Spinal cord (tissue), 10 donors: ENCODE data around the gene HPGDS. TPM values are rescaled to one million over a fixed set of nuclear protein-coding genes. Genes with fewer than 3 reads are reported as not detected.

Experiments used
- DNase-seq, 6 donors: peaks; one replicate each; pipeline versions ENCODE4 v3.0.0 to v3.0.0-alpha.2; 2013 to 2015; ENCODE audit warnings: low spot score in 6 of 6, low read depth in 4 of 6
- H3K27ac ChIP-seq: one replicate; pipeline ENCODE4 v1.5.1; 2013; ENCODE audit warnings: low read depth, low read length, control low read depth
- H3K27me3 ChIP-seq: one replicate; pipeline ENCODE4 v1.6.1; 2013; ENCODE audit warnings: low read length; ENCODE audit not compliant: control insufficient read depth, insufficient read depth
- H3K36me3 ChIP-seq: one replicate; pipeline ENCODE4 v1.6.1; 2013; ENCODE audit warnings: low read length; ENCODE audit not compliant: control insufficient read depth, insufficient read depth
- H3K4me1 ChIP-seq: one replicate; pipeline ENCODE4 v1.6.1; 2013; ENCODE audit warnings: low read length; ENCODE audit not compliant: control insufficient read depth, insufficient read depth
- H3K4me3 ChIP-seq: one replicate; pipeline ENCODE4 v1.5.1; 2013; ENCODE audit warnings: low read depth, low read length, control low read depth
- H3K9me3 ChIP-seq: one replicate; pipeline ENCODE4 v1.6.1; 2013; ENCODE audit warnings: low read length; ENCODE audit not compliant: control insufficient read depth, insufficient read depth
- WGBS: methylation state at CpG from one replicate; pipeline ENCODE4 v1.1.5; 2013; ENCODE audit warnings: missing lambda C conversion rate; ENCODE audit not compliant: insufficient coverage; 5-methylcytosine and 5-hydroxymethylcytosine counted together
- polyA plus RNA-seq, 2 donors: library from polyadenylated mRNA; unstranded; fragments of 120-200 nt; gene quantifications; one replicate each; pipeline ENCODE4 v1.2.1, GENCODE V29; 2013; ENCODE audit not compliant: insufficient read length in 2 of 2
- total RNA-seq, 2 donors: library from RNA; depleted of rRNA in 1 of 2; stranded (reverse); fragments of 120-200 nt in 1 of 2; fragments of >200 nt in 1 of 2; gene quantifications; one replicate each; pipeline versions ENCODE4 v1.2.3 to v1.2.4, GENCODE V29; 2013 to 2014
- donor health status: healthy.

The HPGDS gene
- total and polyA plus RNA-seq, 4 donors: 6.9 to 9.2 (median 7.0) TPM

DNA sequence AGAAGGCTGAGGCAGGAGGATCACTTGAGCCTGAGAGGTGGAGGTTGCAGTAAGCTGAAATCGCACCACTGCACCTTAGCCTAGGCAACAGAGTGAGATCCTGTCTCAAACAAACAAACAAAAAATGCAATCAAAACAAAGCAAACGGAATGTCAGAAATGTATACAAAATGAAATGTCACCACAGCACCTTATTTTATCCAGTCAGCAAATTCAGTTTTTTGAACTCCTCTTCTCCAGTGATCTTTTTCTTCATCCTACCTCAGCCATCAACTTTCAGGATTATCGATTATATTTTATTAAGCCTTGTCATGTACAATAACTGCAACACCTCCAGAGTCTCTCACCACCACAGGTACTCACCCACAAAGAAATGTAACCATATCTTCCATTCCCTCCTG, 31.1 kb upstream of the HPGDS start:
- Histone ChIP-seq H3K27ac (no peak overlapping the region), H3K9me3 (no peaks in the 10 kb centered on the region), H3K36me3 (no peaks in the 10 kb centered on the region), H3K27me3 (no peaks in the 10 kb centered on the region), H3K4me3 (no peak overlapping the region), H3K4me1 (no peaks in the 10 kb centered on the region)
- WGBS: 100% methylated on average over 2 of the region's 3 CpGs
- DNase-seq: no peak

DNA sequence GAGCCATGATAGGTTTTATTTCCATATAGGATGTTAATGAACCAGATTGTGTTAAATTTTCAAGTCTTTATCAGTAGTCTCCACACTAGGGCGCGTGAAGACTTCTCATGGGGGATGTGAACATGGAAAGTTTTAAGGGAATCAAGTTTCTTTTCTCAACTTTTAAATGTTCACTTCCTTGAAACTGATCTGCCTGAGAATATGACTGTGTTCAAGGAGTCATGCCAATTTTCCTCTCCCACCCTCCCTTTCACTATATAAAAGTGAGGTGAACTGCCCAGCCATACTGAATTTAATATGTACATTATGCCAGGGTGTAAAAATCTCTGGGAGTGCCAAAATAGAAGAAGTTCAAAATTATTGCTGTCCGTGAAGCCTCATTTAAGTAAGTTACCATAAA, 30.4 kb upstream of the HPGDS start:
- H3K27me3 ChIP-seq: no peaks in the 10 kb centered on the region
- no peaks in the 10 kb centered on the region for H3K4me1 ChIP-seq
- no peaks in the 10 kb centered on the region for H3K9me3 ChIP-seq
- no peak overlapping the region for H3K27ac ChIP-seq
- no CpG with 5 or more reads among the region's 3 CpGs for WGBS
- H3K4me3 ChIP-seq: no peak overlapping the region
- H3K36me3 ChIP-seq: no peaks in the 10 kb centered on the region
- DNase-seq: no peak

- Histone ChIP-seq H3K9me3 (no peaks in the 10 kb centered on the region), H3K27ac (no peak overlapping the region), H3K4me3 (no peak overlapping the region), H3K4me1 (no peaks in the 10 kb centered on the region), H3K36me3 (no peaks in the 10 kb centered on the region), H3K27me3 (no peaks in the 10 kb centered on the region)
- no peak for DNase-seq
- no CpG with 5 or more reads among the region's 4 CpGs for WGBS
These were observed 29.8 kb upstream of the HPGDS start for GRCh38 chr4:94372228-94372978.

DNA sequence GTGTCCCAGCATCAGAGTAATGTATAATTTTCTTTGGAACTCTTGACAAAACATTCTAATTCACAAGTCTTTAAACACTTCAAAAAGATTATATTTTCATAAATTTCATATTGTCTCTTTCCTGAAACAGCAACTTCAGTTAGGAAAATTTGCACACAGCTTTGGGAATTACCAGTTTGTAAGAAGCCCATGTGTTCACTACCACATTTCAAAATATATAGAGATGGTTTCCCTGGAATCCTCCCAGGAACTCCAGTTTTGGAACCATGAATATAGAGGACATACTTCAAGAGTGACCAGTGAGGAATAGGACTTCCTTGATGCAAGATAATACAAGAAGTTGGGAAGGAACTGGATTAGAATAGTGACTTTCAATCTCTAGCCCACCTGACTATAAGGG, 28.7 kb upstream of the HPGDS start:
- Histone ChIP-seq H3K36me3 (no peaks in the 10 kb centered on the region), H3K4me1 (no peaks in the 10 kb centered on the region), H3K27ac (no peak overlapping the region)

GRCh38 chr4:94370533-94371254, 28.1 kb upstream of the HPGDS start:
- Histone ChIP-seq H3K27ac (no peak overlapping the region), H3K4me1 (no peaks in the 10 kb centered on the region), H3K36me3 (no peaks in the 10 kb centered on the region), H3K4me3 (no peak overlapping the region), H3K27me3 (no peaks in the 10 kb centered on the region), H3K9me3 (peaks cover 1% of the 10 kb centered on the region)
- DNase-seq: no peak
- 86% methylated on average over 1 of the region's 6 CpGs for WGBS

More for the DNA sequence above, 28.7 kb upstream of the HPGDS start:
- Histone ChIP-seq H3K4me3 (no peak overlapping the region), H3K27me3 (no peaks in the 10 kb centered on the region), H3K9me3 (no peaks in the 10 kb centered on the region)
- no peak for DNase-seq

DNA sequence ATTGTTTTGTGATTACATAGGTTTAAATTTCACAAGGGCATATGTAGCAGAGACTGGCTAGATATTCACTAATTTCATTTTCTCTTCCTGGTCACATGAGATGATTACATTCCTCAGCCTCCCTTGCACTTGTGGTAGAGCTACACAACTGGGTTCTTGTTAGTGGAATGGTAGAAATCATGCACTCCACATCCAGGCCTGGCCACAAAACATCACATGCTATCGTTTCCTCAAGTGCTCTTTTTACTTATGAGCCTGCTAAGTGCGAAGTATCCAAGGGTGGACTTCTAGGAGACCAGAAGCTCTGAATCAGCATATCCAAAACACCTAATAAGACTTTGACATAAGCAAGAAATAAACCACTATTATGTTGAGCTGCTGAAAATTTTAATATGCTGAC, 26.4 kb upstream of the HPGDS start:
- no peak for DNase-seq
- no peaks in the 10 kb centered on the region for H3K36me3 ChIP-seq
- peaks cover 1% of the 10 kb centered on the region for H3K9me3 ChIP-seq
- no peaks in the 10 kb centered on the region for H3K27me3 ChIP-seq
- WGBS: 100% methylated on average over 1 of the region's 2 CpGs
- no peaks in the 10 kb centered on the region for H3K4me1 ChIP-seq
- no peak overlapping the region for H3K4me3 ChIP-seq
- H3K27ac ChIP-seq: no peak overlapping the region

DNA sequence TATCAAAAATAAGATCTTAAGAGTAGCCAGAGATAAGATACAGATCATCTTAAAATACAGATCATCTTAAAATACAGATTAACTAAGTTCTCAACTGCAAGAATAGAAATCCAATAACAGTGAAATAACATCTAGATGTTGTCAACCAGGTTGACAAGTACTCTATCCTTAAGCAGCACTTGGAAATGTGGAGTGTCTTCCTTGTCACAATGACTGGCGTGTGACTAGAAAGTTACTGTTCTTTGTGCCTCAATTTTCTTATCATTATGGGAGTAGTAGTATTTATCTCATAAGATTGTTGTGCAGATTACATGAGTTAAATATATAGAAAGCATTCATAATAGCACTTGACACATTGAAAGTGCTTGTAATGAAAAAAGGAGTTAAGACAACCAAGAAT, 25.8 kb upstream of the HPGDS start:
- H3K4me3 ChIP-seq: no peak overlapping the region
- H3K9me3 ChIP-seq: peaks cover 1% of the 10 kb centered on the region
- H3K27ac ChIP-seq: no peak overlapping the region
- no CpG with 5 or more reads among the region's 1 CpG for WGBS
- no peaks in the 10 kb centered on the region for H3K36me3 ChIP-seq
- no peaks in the 10 kb centered on the region for H3K27me3 ChIP-seq
- no peak for DNase-seq
- H3K4me1 ChIP-seq: no peaks in the 10 kb centered on the region

GRCh38 chr4:94365304-94365703, 22.7 kb upstream of the HPGDS start:
- no peak for DNase-seq
- H3K4me1 ChIP-seq: no peaks in the 10 kb centered on the region
- WGBS: no CpG with 5 or more reads among the region's 1 CpG
- no peaks in the 10 kb centered on the region for H3K36me3 ChIP-seq
- H3K4me3 ChIP-seq: no peak overlapping the region
- no peak overlapping the region for H3K27ac ChIP-seq
- peaks cover 1% of the 10 kb centered on the region for H3K9me3 ChIP-seq
- no peaks in the 10 kb centered on the region for H3K27me3 ChIP-seq

DNA sequence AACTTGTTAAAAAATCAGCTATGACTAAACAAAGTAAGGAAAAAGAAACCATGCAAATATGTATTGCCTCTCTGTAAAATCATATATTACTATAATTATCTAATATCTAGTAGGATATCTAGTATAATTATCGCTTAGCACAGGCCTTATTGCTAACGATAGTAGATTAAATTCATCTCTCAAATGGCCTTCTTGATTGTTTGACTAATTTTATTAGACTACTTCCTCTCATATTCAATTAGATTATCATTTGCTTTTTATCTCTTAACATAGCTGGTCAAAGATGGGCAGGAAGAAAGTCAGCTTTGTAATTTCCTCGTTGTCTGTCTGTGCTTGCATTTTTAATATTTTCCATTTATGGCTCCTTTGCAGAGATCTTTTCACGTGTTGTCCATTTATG, 21.9 kb upstream of the HPGDS start:
- DNase-seq: no peak

DNA sequence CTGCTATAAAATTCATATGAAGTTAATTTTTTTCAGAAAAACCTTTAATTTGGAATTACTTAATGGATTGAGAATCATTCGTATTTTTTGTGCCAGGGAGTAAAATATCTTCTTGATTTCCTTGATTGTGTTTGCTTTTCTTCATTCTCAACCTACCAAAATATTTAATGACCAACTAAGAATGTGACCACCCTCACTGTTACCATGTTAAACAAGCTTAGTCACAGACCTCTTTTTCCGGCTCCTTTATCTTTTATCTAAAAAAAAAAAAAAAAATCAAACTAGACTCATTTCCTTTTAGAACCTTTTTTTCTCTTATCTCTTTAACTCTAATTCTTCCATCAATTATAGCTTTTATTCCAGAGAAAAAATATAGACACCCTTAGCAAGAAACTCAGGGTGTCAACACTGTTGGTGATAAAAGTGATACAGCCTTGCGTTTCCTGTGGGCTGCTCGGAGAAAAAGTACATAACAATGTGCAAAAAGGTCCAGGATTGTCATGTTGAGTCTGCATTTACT, 20.6 kb upstream of the HPGDS start:
- WGBS: no CpG with 5 or more reads among the region's 4 CpGs
- Histone ChIP-seq H3K9me3 (peaks cover 1% of the 10 kb centered on the region), H3K4me3 (no peak overlapping the region), H3K4me1 (no peaks in the 10 kb centered on the region), H3K27me3 (no peaks in the 10 kb centered on the region), H3K27ac (no peak overlapping the region), H3K36me3 (no peaks in the 10 kb centered on the region)
- DNase-seq: no peak

More for the DNA sequence above, 21.9 kb upstream of the HPGDS start:
- Histone ChIP-seq H3K4me3 (no peak overlapping the region), H3K36me3 (no peaks in the 10 kb centered on the region), H3K27ac (no peak overlapping the region), H3K9me3 (peaks cover 1% of the 10 kb centered on the region), H3K4me1 (no peaks in the 10 kb centered on the region), H3K27me3 (no peaks in the 10 kb centered on the region)
- WGBS: no CpG with 5 or more reads among the region's 4 CpGs
